HG02973 (cell line): ENCODE data around the gene HIGD1A.

Source experiments
- ATAC-seq: cut with Tn5 transposase; IDR thresholded peaks from one replicate; pipeline ENCODE4 v1.9.1; 2021; ENCODE audit warnings: moderate library complexity; ENCODE audit not compliant: unreplicated experiment

Gene HIGD1A

GRCh38 chr3:42801784-42802183 lies 2.5 kb downstream of the HIGD1A start:
- no peak for ATAC-seq

GRCh38 chr3:42801048-42801620 lies 3.2 kb downstream of the HIGD1A start:
- no peak for ATAC-seq

GRCh38 chr3:42800251-42800650 lies 4.0 kb downstream of the HIGD1A start:
- ATAC-seq = no peak

GRCh38 chr3:42799376-42799775 lies 4.9 kb downstream of the HIGD1A start:
- no peak for ATAC-seq

- no peak for ATAC-seq
Measured at GRCh38 chr3:42796332-42796885, 7.9 kb downstream of the HIGD1A start.

- no peak for ATAC-seq
Measured at GRCh38 chr3:42795621-42796181, 8.6 kb downstream of the HIGD1A start.

- no peak for ATAC-seq
Measured at GRCh38 chr3:42790714-42791229, 13.5 kb downstream of the HIGD1A start.

GRCh38 chr3:42786631-42787030 lies 17.7 kb downstream of the HIGD1A start:
- no peak for ATAC-seq

GRCh38 chr3:42786212-42786611 lies 18.1 kb downstream of the HIGD1A start:
- no peak for ATAC-seq

- ATAC-seq = no peak
Measured at GRCh38 chr3:42780892-42781700, 23.2 kb downstream of the HIGD1A start.

GRCh38 chr3:42780398-42780797 lies 23.9 kb downstream of the HIGD1A start:
- no peak for ATAC-seq

GRCh38 chr3:42778644-42779043 lies 25.6 kb downstream of the HIGD1A start:
- ATAC-seq = no peak

GRCh38 chr3:42773409-42773751 lies 30.9 kb downstream of the HIGD1A start:
- peak; percentile 8 for ATAC-seq

- ATAC-seq = peak; percentile 98
Measured at GRCh38 chr3:42772670-42773408, 31.5 kb downstream of the HIGD1A start, which contains the start of gene CCDC13. Gene CCDC13 (minus strand): TSS chr3:42773253. CDS start chr3:42758345, 14,908 bp downstream.

- ATAC-seq = no peak
Measured at GRCh38 chr3:42771271-42771670, 33.0 kb downstream of the HIGD1A start.

GRCh38 chr3:42769477-42770131 lies 34.7 kb downstream of the HIGD1A start:
- no peak for ATAC-seq

- no peak for ATAC-seq
Measured at GRCh38 chr3:42764561-42765295, 39.6 kb downstream of the HIGD1A start.

- no peak for ATAC-seq
Measured at GRCh38 chr3:42764115-42764514, 40.2 kb downstream of the HIGD1A start.

GRCh38 chr3:42763021-42763420 lies 41.3 kb downstream of the HIGD1A start:
- ATAC-seq = no peak
